Stimulated activated CD4-positive, alpha-beta T cell treated with anti-CD3 and anti-CD28 coated beads, TNF-alpha, amount 100 ng/mL, for 24 hours (primary cell): ENCODE results near the gene PRELID1.

Experiments
- DNase-seq, 3 experiments: peaks; one replicate each; pipeline ENCODE4 v3.0.0-alpha.2; 2020; ENCODE audit warnings: low read depth in 3 of 3

Gene PRELID1

DNA sequence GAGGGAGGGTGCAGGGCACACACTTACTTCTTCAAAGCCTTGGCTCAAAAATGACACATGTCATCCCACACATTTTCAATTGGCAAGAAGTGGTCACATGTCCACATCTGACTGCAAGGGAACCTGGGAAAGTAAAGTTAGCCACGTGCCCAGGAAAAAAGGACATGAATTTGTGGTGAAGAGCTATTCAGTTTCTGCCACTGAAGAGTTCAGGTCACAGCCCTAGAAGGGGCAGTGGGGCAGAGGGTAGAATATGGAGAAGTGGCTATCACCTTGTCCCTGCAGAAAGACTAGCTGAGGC, 52.2 kb downstream of the PRELID1 start:
- DNase-seq = no peak
